HEK293T (cell line): ENCODE data around the gene SSR1.

Experiments used
- CTCF ChIA-PET: fragments of 350-600 bp; formaldehyde crosslinking; extraction: SDS; loops from one replicate; lab custom pipeline; 2021; ENCODE audit warnings: antibody characterized with exemption, inconsistent platforms; lab: Yijun Ruan, JAX
- POLR2A ChIA-PET: fragments of 350-600 bp; formaldehyde crosslinking; extraction: SDS; loops from one replicate; lab custom pipeline; 2020; ENCODE audit warnings: antibody characterized with exemption, inconsistent platforms; lab: Yijun Ruan, JAX
- DNase-seq: peaks from one replicate; pipeline ENCODE4 v3.0.0; 2012; ENCODE audit warnings: mixed read lengths; ENCODE audit errors: extremely low spot score
- ARNT ChIP-seq: fragments of 450-650 bp; IDR thresholded peaks from 2 replicates; pipeline ENCODE4 v1.6.1; 2017; ENCODE audit warnings: mild to moderate bottlenecking
- BHLHE40 ChIP-seq: fragments of 450-650 bp; IDR thresholded peaks from 2 replicates; pipeline ENCODE4 v1.6.1; 2016; ENCODE audit warnings: mild to moderate bottlenecking, moderate library complexity, borderline replicate concordance
- CTBP1 ChIP-seq: fragments of 450-650 bp; IDR thresholded peaks from 2 replicates; pipeline ENCODE4 v1.6.1; 2016; ENCODE audit warnings: borderline replicate concordance
- ELF4 ChIP-seq: fragments of 450-650 bp; IDR thresholded peaks from 2 replicates; pipeline ENCODE4 v1.6.1; 2017; ENCODE audit warnings: antibody characterized with exemption
- FOXA1 ChIP-seq: fragments of 450-650 bp; IDR thresholded peaks from 2 replicates; pipeline ENCODE4 v1.6.1; 2016; ENCODE audit warnings: mild to moderate bottlenecking
- FOXK2 ChIP-seq: fragments of 450-650 bp; IDR thresholded peaks from 2 replicates; pipeline ENCODE4 v1.6.1; 2016; ENCODE audit warnings: mild to moderate bottlenecking
- FOXM1 ChIP-seq: fragments of 450-650 bp; IDR thresholded peaks from 2 replicates; pipeline ENCODE4 v1.6.1; 2017; ENCODE audit warnings: mild to moderate bottlenecking, borderline replicate concordance
- HDGF ChIP-seq: fragments of 450-650 bp; IDR thresholded peaks from 2 replicates; pipeline ENCODE4 v1.6.1; 2017; ENCODE audit warnings: antibody characterized with exemption, borderline replicate concordance
- L3MBTL2 ChIP-seq: fragments of 450-650 bp; conservative IDR thresholded peaks from 2 replicates; pipeline ENCODE4 v1.6.1; 2016; ENCODE audit warnings: mild to moderate bottlenecking
- LEF1 ChIP-seq: fragments of 450-650 bp; IDR thresholded peaks from 2 replicates; pipeline ENCODE4 v1.6.1; 2017; ENCODE audit warnings: mild to moderate bottlenecking, borderline replicate concordance
- NFRKB ChIP-seq: fragments of 450-650 bp; IDR thresholded peaks from 2 replicates; pipeline ENCODE4 v1.6.1; 2016; ENCODE audit warnings: mild to moderate bottlenecking, moderate library complexity
- SP1 ChIP-seq: fragments of 450-650 bp; IDR thresholded peaks from 2 replicates; pipeline ENCODE4 v1.6.1; 2017
- SUZ12 ChIP-seq: fragments of 450-650 bp; IDR thresholded peaks from 2 replicates; pipeline ENCODE4 v1.6.1; 2016; ENCODE audit warnings: mild to moderate bottlenecking
- TARDBP ChIP-seq: fragments of 450-650 bp; IDR thresholded peaks from 2 replicates; pipeline ENCODE4 v1.6.1; 2016
- ZNF384 ChIP-seq: fragments of 450-650 bp; IDR thresholded peaks from 2 replicates; pipeline ENCODE4 v1.6.1; 2016
- TF ChIP-seq, protein P1 (sequence below): fragments of 450-650 bp; IDR thresholded peaks from 2 replicates; pipeline ENCODE4 v1.6.1; 2016

Gene SSR1

DNA sequence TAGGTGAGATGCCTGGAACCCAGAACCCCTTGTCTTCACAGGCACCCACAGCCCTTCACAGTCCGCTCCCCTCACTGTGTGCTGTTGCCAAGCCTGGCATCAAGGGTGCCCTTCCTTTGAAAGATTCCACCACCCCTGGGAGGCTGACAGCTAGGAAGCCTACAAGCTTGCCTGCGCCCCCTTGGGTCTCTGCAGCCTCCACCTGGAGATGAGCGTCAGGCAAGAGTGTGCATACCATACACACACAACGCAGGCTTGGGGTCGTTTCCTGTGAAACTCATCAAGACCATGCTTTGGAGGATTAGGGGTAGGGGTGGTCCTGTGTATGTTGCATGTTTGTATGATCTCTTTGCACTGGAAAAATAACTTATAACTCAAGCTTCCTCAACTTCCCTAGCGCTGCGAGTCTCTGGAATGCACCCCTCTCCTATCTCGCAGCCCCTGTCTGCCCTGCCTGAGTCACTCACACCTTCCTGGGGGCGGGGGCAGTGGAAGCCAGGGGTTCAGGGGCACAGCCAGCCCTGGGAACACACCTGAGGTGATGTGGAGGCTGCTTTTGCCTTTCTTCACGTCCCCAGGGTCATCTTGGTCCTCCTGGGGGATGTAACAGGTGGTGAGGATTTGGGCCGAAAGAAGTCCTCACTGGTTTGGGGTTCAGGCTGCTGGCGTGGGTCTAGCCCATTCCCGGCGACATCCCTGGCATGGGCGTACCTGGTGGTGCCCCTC lies 67.2 kb downstream of the SSR1 start:
- CTCF ChIA-PET = no interaction called here
- POLR2A ChIA-PET = no interaction called here
- TF ChIP-seq BHLHE40 (no peak), L3MBTL2 (no peak), ARNT (no peak), FOXM1 (no peak), NFRKB (no peak), LEF1 (no peak), FOXK2 (no peak), CTBP1 (no peak), ZNF384 (no peak), HDGF (no peak), FOXA1 (no peak), SP1 (no peak), SUZ12 (no peak), ELF4 (no peak)
- TF ChIP-seq, protein P1, sequence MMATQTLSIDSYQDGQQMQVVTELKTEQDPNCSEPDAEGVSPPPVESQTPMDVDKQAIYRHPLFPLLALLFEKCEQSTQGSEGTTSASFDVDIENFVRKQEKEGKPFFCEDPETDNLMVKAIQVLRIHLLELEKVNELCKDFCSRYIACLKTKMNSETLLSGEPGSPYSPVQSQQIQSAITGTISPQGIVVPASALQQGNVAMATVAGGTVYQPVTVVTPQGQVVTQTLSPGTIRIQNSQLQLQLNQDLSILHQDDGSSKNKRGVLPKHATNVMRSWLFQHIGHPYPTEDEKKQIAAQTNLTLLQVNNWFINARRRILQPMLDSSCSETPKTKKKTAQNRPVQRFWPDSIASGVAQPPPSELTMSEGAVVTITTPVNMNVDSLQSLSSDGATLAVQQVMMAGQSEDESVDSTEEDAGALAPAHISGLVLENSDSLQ = no peak

DNA sequence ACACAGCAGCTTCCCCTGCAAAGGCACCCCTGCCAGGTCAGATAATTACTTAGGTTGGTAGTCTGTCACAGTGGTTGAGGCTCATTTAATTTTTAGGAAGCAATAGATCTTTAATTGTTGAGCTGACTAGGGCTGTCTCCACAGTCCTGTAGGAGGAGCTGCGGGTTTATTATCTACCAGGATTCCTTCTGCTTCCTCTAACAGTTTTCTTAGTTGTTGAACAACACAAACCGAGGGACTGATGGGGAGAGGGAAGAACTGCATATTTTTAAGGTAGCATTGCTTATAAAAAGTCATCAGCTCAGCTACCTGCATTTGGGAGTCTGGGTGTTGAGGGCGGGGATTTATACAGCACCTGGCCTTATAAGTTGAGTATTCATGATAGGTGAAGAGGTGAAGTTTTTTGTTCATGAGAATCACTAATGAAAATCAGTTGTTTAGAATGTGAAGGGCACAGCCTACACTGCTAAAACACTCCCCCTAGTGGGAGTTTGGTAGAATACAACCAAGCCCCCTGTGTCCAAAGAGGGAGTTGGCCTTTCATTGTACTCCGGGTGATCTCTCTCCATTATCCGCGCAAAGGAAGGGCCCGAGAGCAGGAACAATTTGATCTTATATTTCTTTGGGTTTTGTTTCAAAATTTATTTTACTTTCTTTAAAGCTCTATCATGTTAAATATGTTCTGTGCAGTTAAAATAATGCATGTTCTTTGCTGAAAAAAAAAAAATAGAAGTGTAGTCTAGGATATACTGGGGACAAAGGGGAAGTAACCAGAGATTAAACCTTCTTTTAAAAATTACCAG lies 69.6 kb downstream of the SSR1 start:
- no peak for TF ChIP-seq ELF4
- TF ChIP-seq ZNF384 = no peak
- TF ChIP-seq FOXK2 = no peak
- no peak for TF ChIP-seq TARDBP
- no peak for TF ChIP-seq BHLHE40
- TF ChIP-seq NFRKB = no peak
- CTCF ChIA-PET = interaction anchor here (0.6 to 1.4 kb wide), 5 partner anchors 9 to 680 kb away, joined by 3 to 4 read pairs (median 3); no protein-coding TSS in a partner anchor
- POLR2A ChIA-PET = interaction anchor here (1.2 kb wide), 1 partner anchor 556 kb away, joined by 3 read pairs; no protein-coding TSS in a partner anchor
- peak; percentile 72 for DNase-seq

More for the DNA sequence above, 67.2 kb downstream of the SSR1 start:
- no peak for DNase-seq

DNA sequence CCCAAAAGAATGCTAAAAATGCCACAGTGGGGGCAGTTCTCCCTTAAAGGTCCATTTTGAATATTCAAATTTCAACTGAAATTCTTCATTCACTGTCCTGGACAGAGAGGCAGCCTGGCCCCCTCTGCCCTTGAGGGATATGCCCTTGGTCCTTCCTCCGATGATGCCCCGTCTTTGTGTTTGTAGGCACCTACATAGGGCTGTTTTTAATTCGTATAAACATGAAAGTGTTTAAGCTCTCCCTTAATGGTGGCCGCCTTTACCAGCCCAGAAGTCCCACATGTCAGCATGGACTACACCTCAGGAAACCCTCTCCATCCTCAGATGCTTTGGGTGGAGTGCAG lies 70.2 kb downstream of the SSR1 start:
- TF ChIP-seq SP1 (no peak), ARNT (no peak), TARDBP (no peak), FOXK2 (no peak), ELF4 (no peak), HDGF (no peak), NFRKB (no peak), FOXM1 (no peak), L3MBTL2 (no peak), ZNF384 (no peak), BHLHE40 (no peak), CTBP1 (no peak), FOXA1 (no peak), LEF1 (no peak), SUZ12 (no peak)
- TF ChIP-seq, protein P1 = no peak
- DNase-seq = no peak
- ChIA-PET CTCF (interaction anchor here (0.6 to 1.4 kb wide), 2 partner anchors 18 to 680 kb away, joined by 4 to 5 read pairs; no protein-coding TSS in a partner anchor), POLR2A (interaction anchor here (1.2 kb wide), 1 partner anchor 556 kb away, joined by 3 read pairs; no protein-coding TSS in a partner anchor)

DNA sequence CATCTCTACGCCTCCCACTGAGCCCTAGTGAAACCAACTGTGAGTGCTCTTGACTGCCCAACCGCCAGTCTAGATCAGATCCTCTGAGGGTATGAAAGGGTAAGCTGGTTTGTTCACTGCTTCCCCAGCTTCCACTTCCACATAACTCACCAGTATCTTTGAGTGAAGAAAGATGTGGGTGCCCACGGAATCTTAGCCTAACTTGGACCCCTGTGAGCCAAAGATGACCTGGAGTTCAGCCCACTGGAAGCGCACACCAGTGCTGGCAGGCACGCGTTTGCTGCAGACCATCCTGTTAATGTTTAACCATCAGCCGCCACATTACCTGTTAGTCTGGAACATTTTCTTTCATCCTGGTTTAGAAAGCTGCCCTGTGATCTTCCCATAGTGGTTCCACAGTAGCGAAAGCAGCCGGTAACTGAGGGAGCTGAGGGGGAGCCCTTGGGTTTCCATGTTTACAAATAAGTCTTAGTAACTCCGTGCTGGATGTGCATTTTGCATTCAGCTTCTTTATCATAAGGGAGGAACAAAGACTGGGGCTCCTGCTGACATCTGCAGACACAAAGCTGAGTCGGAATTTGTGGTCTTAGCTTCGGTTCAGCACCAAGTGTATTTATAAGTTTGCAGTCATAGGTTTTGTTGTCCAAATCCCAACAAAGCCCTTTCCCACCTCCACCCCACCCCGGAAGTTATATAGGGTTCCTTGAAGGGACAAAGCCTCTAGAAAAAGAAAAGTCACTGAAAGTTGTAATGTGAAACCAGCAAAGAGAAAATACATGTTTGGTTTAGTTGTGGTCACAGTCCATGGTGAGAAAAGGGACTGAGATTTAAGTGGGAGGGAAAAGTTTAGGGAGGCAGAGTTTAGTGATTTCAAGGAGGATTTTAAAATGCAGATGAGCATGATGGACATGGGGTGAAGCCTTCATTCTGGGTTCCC lies 71.0 kb downstream of the SSR1 start:
- no peak for DNase-seq
- TF ChIP-seq ARNT (no peak), ZNF384 (no peak), TARDBP (no peak), LEF1 (no peak), SUZ12 (no peak), L3MBTL2 (no peak), FOXA1 (no peak), SP1 (no peak), BHLHE40 (no peak)
- ChIA-PET CTCF (interaction anchor here (1.4 kb wide), 1 partner anchor 19 kb away, joined by 5 read pairs; no protein-coding TSS in a partner anchor), POLR2A (interaction anchor here (1.2 kb wide), 1 partner anchor 555 kb away, joined by 3 read pairs; no protein-coding TSS in a partner anchor)

DNA sequence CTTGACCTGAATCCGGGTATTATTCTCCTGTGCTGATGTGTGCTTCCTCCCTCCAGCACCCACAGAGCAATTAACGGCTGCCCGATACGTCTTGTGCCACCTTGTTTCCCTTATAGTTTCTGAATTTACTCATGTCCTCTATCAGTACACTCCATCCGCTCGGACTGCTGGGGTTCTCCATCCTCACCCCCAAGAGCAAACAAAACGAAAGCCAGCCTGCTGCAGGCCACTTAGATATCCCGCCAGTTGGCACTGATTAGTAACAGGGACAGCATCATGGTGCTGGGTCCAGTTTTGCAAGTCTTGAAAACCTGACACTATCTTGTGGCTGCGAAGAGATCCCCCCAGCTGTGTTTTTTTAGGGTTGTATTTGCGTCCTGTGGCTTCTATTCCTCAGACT lies 71.8 kb downstream of the SSR1 start:
- POLR2A ChIA-PET = no interaction called here
- TF ChIP-seq SP1 = no peak
- TF ChIP-seq HDGF = no peak
- no peak for TF ChIP-seq FOXK2
- no peak for TF ChIP-seq ZNF384
- no peak for TF ChIP-seq SUZ12
- no peak for TF ChIP-seq ELF4
- no peak for TF ChIP-seq FOXA1
- TF ChIP-seq CTBP1 = no peak
- DNase-seq = no peak
- CTCF ChIA-PET = no interaction called here
